Tibial nerve (tissue), 4 donors: ENCODE measurements around the gene EPN3.

ENCODE experiments used
- EP300 ChIP-seq, 2 donors: sonication (generic); formaldehyde crosslinking; IDR thresholded peaks; one replicate each; pipeline ENCODE4 v1.6.1; 2017; ENCODE audit warnings: antibody characterized with exemption in 2 of 2, mild to moderate bottlenecking in 1 of 2
- POLR2A ChIP-seq, 2 donors: fragments of 450-650 bp; IDR thresholded peaks; one replicate each; pipeline ENCODE4 v1.6.1; 2017; ENCODE audit warnings: antibody characterized with exemption in 2 of 2, mild to moderate bottlenecking in 2 of 2, moderate library complexity in 2 of 2
- TF ChIP-seq, protein P1 (sequence below), 5 experiments: fragments of 200-600 bp in 3 of 5; fragments of 450-650 bp in 2 of 5; sonication (generic) in 3 of 5; IDR thresholded peaks; one replicate each; pipeline ENCODE4 v1.5.1; 2016 to 2019; ENCODE audit warnings: antibody characterized with exemption in 5 of 5, mild to moderate bottlenecking in 3 of 5, moderate library complexity in 2 of 5

GRCh38 chr17:50488880-50489279 is 43.7 kb upstream of the EPN3 start:
- TF ChIP-seq, protein P1, sequence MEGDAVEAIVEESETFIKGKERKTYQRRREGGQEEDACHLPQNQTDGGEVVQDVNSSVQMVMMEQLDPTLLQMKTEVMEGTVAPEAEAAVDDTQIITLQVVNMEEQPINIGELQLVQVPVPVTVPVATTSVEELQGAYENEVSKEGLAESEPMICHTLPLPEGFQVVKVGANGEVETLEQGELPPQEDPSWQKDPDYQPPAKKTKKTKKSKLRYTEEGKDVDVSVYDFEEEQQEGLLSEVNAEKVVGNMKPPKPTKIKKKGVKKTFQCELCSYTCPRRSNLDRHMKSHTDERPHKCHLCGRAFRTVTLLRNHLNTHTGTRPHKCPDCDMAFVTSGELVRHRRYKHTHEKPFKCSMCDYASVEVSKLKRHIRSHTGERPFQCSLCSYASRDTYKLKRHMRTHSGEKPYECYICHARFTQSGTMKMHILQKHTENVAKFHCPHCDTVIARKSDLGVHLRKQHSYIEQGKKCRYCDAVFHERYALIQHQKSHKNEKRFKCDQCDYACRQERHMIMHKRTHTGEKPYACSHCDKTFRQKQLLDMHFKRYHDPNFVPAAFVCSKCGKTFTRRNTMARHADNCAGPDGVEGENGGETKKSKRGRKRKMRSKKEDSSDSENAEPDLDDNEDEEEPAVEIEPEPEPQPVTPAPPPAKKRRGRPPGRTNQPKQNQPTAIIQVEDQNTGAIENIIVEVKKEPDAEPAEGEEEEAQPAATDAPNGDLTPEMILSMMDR (IDR thresholded peaks at IDR 0.05) = no peak
- TF ChIP-seq POLR2A (IDR thresholded peaks at IDR 0.05) (no peak), EP300 (IDR thresholded peaks at IDR 0.05) (no peak)
